Raji (cell line): Measurements from ENCODE around the gene TNNI3K.

ENCODE experiments used
- POLR2A ChIP-seq: IDR thresholded peaks from 2 replicates; pipeline ENCODE4 v1.6.1; 2011; ENCODE audit warnings: low read depth, low read length, control low read depth; ENCODE audit not compliant: insufficient read depth

The TNNI3K gene

GRCh38 chr1:74478979-74479378 lies 243.8 kb downstream of the TNNI3K start:
- no peak for TF ChIP-seq POLR2A

GRCh38 chr1:74480068-74480467 lies 244.9 kb downstream of the TNNI3K start:
- no peak for TF ChIP-seq POLR2A

- TF ChIP-seq POLR2A: no peak
These were observed 246.4 kb downstream of the TNNI3K start for GRCh38 chr1:74481607-74482006.

- no peak for TF ChIP-seq POLR2A
These were observed 250.4 kb downstream of the TNNI3K start for GRCh38 chr1:74485622-74486021.

- no peak for TF ChIP-seq POLR2A
These were observed 250.8 kb downstream of the TNNI3K start for GRCh38 chr1:74486036-74486435.

GRCh38 chr1:74496669-74497068 lies 261.5 kb downstream of the TNNI3K start:
- TF ChIP-seq POLR2A: no peak

- TF ChIP-seq POLR2A: no peak
These were observed 263.7 kb downstream of the TNNI3K start for GRCh38 chr1:74498901-74499300.

GRCh38 chr1:74502432-74502831 lies 267.2 kb downstream of the TNNI3K start:
- TF ChIP-seq POLR2A: no peak

GRCh38 chr1:74502858-74503257 lies 267.7 kb downstream of the TNNI3K start:
- no peak for TF ChIP-seq POLR2A

- no peak for TF ChIP-seq POLR2A
These were observed 269.1 kb downstream of the TNNI3K start for GRCh38 chr1:74504125-74504932.

GRCh38 chr1:74504933-74505512 lies 269.8 kb downstream of the TNNI3K start:
- TF ChIP-seq POLR2A: no peak

GRCh38 chr1:74505928-74506710 lies 270.9 kb downstream of the TNNI3K start:
- no peak for TF ChIP-seq POLR2A

- TF ChIP-seq POLR2A: no peak
These were observed 273.3 kb downstream of the TNNI3K start for GRCh38 chr1:74508449-74508848.

GRCh38 chr1:74512170-74512915 lies 277.2 kb downstream of the TNNI3K start, which contains the start of gene LRRC53:
Gene LRRC53, minus strand, starts transcription at chr1:74512611. Its CDS starts 29,262 bp downstream, at chr1:74483349.
- TF ChIP-seq POLR2A: no peak
